ENCODE data around the gene PLEKHA4. TPM values are rescaled to one million over a fixed set of nuclear protein-coding genes. Genes with fewer than 3 reads are reported as not detected.

Gene PLEKHA4
- total and polyA plus RNA-seq, 2 of the 13 experiments (the other 11 are each of a cell fraction or from before 2014, with no cell fraction given) = 4.8 to 6.0 TPM

GRCh38 chr19:48815870-48816501 is 52.4 kb downstream of the PLEKHA4 start (continued):
- no peak for TF ChIP-seq AHDC1 (CRISPR knock-in tag; IDR thresholded peaks at IDR 0.05; ENCODE audit: borderline replicate concordance)
- TF ChIP-seq CBX5 (CRISPR knock-in tag; IDR thresholded peaks at IDR 0.05; ENCODE audit: borderline replicate concordance) = 0 out of 2 replicates have a peak, but pooled peaks have one; percentile 17
- no peak for TF ChIP-seq HOMEZ (CRISPR knock-in tag; IDR thresholded peaks at IDR 0.05; ENCODE audit: low read depth)
- peak; percentile 48; the same call in 1 of the 2 replicates for TF ChIP-seq ZFX (CRISPR knock-in tag; IDR thresholded peaks at IDR 0.05; ENCODE audit: low read depth)
- no peak for TF ChIP-seq FOXO4 (CRISPR knock-in tag; conservative IDR thresholded peaks at IDR 0.05)
- no peak for TF ChIP-seq ZNF776 (CRISPR knock-in tag; IDR thresholded peaks at IDR 0.05)
- no peak for TF ChIP-seq FOXC1 (CRISPR knock-in tag; IDR thresholded peaks at IDR 0.05; ENCODE audit: borderline replicate concordance)
- TF ChIP-seq ZXDC (CRISPR knock-in tag; IDR thresholded peaks at IDR 0.05) = no peak
- peak; percentile 20; the same call in 1 of the 2 replicates for TF ChIP-seq ZNF746 (CRISPR knock-in tag; IDR thresholded peaks at IDR 0.05)
- TF ChIP-seq SMYD3 (CRISPR knock-in tag; IDR thresholded peaks at IDR 0.05) = no peak
- no peak for TF ChIP-seq ARID4A (CRISPR knock-in tag; IDR thresholded peaks at IDR 0.05; ENCODE audit: borderline replicate concordance)
- TF ChIP-seq ZNF572 (CRISPR knock-in tag; IDR thresholded peaks at IDR 0.05) = no peak
